ENCODE results near the gene GRAMD1A.

- TF ChIP-seq CTCF (IDR thresholded peaks at IDR 0.05; ENCODE audit: poor library complexity, severe bottlenecking) (no peak), SMC3 (conservative IDR thresholded peaks at IDR 0.05; ENCODE audit: poor library complexity) (no peak)
These were observed 59.6 kb downstream of the GRAMD1A start for GRCh38 chr19:35059799-35060091.

Data from neural cell (in vitro differentiated cells).